Measurements from ENCODE around the gene UBLCP1. TPM values are rescaled to one million over a fixed set of nuclear protein-coding genes. Genes with fewer than 3 reads are reported as not detected.

UBLCP1 gene
- total and polyA plus RNA-seq, 2 experiments from 2014 or later, result 24.5 to 39.8 TPM

DNA sequence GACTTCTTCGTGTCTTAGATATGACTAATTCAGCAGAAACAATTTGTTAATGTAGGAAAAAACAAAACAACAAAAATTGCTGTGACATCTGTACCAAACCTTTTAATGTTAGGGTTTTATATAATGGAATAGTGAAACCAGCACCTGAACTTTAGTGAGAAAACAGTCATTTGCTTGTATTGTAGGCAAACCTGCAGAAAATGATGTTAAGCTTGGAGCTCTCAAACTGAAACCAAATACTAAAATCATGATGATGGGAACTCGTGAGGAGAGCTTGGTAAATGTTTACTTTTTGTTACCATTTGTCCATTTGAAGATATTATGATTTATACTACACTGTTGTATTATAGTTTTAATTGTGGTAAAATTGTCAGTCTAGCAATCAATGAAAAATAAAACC, 6.6 kb downstream of the UBLCP1 start:
- H3K4me2 ChIP-seq (ENCODE audit: unreplicated experiment), result no peak overlapping the region
- H3K36me3 ChIP-seq (ENCODE audit: low read depth), result peaks cover 47% of the 10 kb centered on the region
- in situ Hi-C loops (cut with MboI), result no loop called here

DNA sequence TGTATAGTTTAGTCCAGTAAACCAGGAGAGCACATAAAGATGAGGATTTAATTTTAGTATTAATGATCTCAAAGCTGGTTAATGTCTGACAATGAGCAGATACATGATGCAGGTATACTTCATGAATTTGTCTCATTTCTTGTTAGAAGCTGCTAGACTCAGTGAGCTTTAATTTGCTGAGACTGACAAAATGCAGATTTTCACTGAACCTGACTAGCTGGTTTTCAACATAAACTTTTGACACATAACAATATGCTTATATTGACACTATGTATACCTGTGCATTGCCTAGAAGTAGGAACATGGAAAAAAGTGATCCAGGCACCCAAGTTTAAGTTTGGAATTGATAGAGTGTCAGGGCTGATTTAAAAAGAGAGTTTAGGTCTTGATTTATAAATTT, 10.8 kb downstream of the UBLCP1 start:
- in situ Hi-C loops (cut with MboI), result no loop called here
- Histone ChIP-seq H2AFZ (no peak overlapping the region), H3K79me2 (ENCODE audit: insufficient read depth) (no peaks in the 10 kb centered on the region), H3K4me2 (ENCODE audit: unreplicated experiment) (no peak overlapping the region), H4K20me1 (ENCODE audit: insufficient read depth) (no peaks in the 10 kb centered on the region), H3K27ac (no peak overlapping the region), H3K9me2 (ENCODE audit: insufficient read depth) (no peaks in the 10 kb centered on the region), H3F3A (ENCODE audit: insufficient read depth) (no peaks in the 10 kb centered on the region), H3K36me3 (ENCODE audit: low read depth) (peaks cover 75% of the 10 kb centered on the region), H3K27me3 (replicated peaks; ENCODE audit: insufficient read depth) (no peaks in the 10 kb centered on the region), H3K9me3 (ENCODE audit: low read depth) (no peaks in the 10 kb centered on the region), H3K4me1 (ENCODE audit: insufficient read depth) (no peaks in the 10 kb centered on the region), H3K4me3 (no peak overlapping the region), H3K9ac (no peak overlapping the region)
- DNase-seq, result no peak
- TF ChIP-seq EZH2phosphoT487 (IDR thresholded peaks at IDR 0.05; ENCODE audit: insufficient read depth, low read depth) (no peak), EZH2 (IDR thresholded peaks at IDR 0.05; ENCODE audit: insufficient read depth, poor library complexity, severe bottlenecking) (no peak)

More for the DNA sequence above, 6.6 kb downstream of the UBLCP1 start:
- H4K20me1 ChIP-seq (ENCODE audit: insufficient read depth), result no peaks in the 10 kb centered on the region
- H3K9me2 ChIP-seq (ENCODE audit: insufficient read depth), result no peaks in the 10 kb centered on the region
- no peak overlapping the region for H3K4me3 ChIP-seq
- H3K27me3 ChIP-seq (replicated peaks; ENCODE audit: insufficient read depth), result no peaks in the 10 kb centered on the region
- H3K9ac ChIP-seq, result no peak overlapping the region
- no peak overlapping the region for H2AFZ ChIP-seq
- H3K79me2 ChIP-seq (ENCODE audit: insufficient read depth), result peaks cover 38% of the 10 kb centered on the region
- no peaks in the 10 kb centered on the region for H3K9me3 ChIP-seq (ENCODE audit: low read depth)
- 0 out of 2 replicates have a peak, but pooled peaks cover under 1% of the 10 kb centered on the region for H3K4me1 ChIP-seq (ENCODE audit: insufficient read depth)
- no peak for DNase-seq
- no peaks in the 10 kb centered on the region for H3F3A ChIP-seq (ENCODE audit: insufficient read depth)
- H3K27ac ChIP-seq, result no peak overlapping the region
- 64 to 75% methylated on average over 2 of the region's 2 CpGs for WGBS, 2 experiments (ENCODE audit: low coverage in 1 of 2, low lambda C conversion rate in 2 of 2, missing lambda C conversion rate in 2 of 2)
- TF ChIP-seq EZH2phosphoT487 (IDR thresholded peaks at IDR 0.05; ENCODE audit: insufficient read depth, low read depth), result no peak
- no peak for TF ChIP-seq EZH2 (IDR thresholded peaks at IDR 0.05; ENCODE audit: insufficient read depth, poor library complexity, severe bottlenecking)

DNA sequence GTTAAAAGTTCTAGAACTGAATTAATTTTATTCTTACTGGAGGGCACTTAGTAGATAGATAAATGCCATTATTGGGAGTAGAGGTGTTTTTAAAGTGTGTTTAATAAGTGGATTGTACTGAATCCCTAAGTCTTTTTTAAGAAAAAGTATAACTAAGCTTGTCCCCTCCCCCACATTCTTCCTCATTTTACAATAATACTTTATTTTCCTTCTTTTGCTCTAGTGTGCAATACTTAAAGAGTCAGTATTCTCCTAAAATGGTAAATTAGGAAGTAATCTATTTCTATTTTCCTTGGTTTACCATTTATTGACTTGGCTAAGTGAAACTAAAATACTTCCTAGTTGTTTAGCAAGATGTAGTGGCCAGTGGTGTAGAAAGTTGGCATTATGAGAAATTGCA, 11.6 kb downstream of the UBLCP1 start:
- H3K4me2 ChIP-seq (ENCODE audit: unreplicated experiment), result no peak overlapping the region
- no peaks in the 10 kb centered on the region for H3K79me2 ChIP-seq (ENCODE audit: insufficient read depth)
- H3K9me3 ChIP-seq (ENCODE audit: low read depth), result no peaks in the 10 kb centered on the region
- no peaks in the 10 kb centered on the region for H4K20me1 ChIP-seq (ENCODE audit: insufficient read depth)
- DNase-seq, result no peak
- H3K36me3 ChIP-seq (ENCODE audit: low read depth), result peaks cover 74% of the 10 kb centered on the region
- H3F3A ChIP-seq (ENCODE audit: insufficient read depth), result no peaks in the 10 kb centered on the region
- in situ Hi-C loops (cut with MboI), result no loop called here
- H3K27me3 ChIP-seq (replicated peaks; ENCODE audit: insufficient read depth), result no peaks in the 10 kb centered on the region
- no peaks in the 10 kb centered on the region for H3K9me2 ChIP-seq (ENCODE audit: insufficient read depth)
- no peak overlapping the region for H3K4me3 ChIP-seq
- no peak overlapping the region for H3K9ac ChIP-seq
- no peak for TF ChIP-seq EZH2phosphoT487 (IDR thresholded peaks at IDR 0.05; ENCODE audit: insufficient read depth, low read depth)
- TF ChIP-seq EZH2 (IDR thresholded peaks at IDR 0.05; ENCODE audit: insufficient read depth, poor library complexity, severe bottlenecking), result no peak
- no peak overlapping the region for H3K27ac ChIP-seq
- no peak overlapping the region for H2AFZ ChIP-seq
- no peaks in the 10 kb centered on the region for H3K4me1 ChIP-seq (ENCODE audit: insufficient read depth)

DNA sequence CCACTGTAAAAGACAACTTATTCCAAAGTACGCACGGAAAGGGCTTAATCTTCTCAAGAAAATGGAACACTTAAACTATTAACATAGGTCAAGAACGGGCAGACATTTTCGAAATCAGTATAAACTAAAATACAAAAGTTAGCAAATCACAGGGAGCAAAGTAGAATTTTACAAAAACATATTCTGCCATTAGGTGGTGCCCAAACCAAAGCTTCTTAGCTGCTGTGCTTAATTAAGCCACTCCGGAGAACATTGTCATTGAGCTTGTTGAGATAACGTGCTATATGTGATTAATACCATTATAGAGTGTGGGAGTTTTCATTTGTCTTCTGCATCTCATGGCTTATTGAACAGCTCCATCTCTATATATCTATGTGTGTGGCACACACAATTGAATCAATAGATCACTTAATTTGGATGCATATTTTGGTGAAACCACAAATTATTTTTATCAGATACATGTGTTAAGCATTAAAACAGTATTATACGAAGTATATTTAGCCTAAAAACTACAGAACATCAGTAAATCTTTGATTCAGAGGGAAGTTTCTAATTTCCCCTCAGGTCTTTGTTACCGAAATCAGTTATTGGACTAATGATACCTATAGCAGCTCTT, 23.4 kb downstream of the UBLCP1 start:
- Histone ChIP-seq H4K20me1 (ENCODE audit: insufficient read depth) (no peaks in the 10 kb centered on the region), H3F3A (ENCODE audit: insufficient read depth) (peaks cover 10% of the 10 kb centered on the region; the same call in 1 of the 2 replicates), H2AFZ (no peak overlapping the region), H3K9me2 (ENCODE audit: insufficient read depth) (no peaks in the 10 kb centered on the region), H3K79me2 (ENCODE audit: insufficient read depth) (no peaks in the 10 kb centered on the region), H3K27ac (no peak overlapping the region), H3K4me1 (ENCODE audit: insufficient read depth) (no peaks in the 10 kb centered on the region), H3K4me2 (ENCODE audit: unreplicated experiment) (no peak overlapping the region), H3K9me3 (ENCODE audit: low read depth) (peaks cover 5% of the 10 kb centered on the region), H3K27me3 (replicated peaks; ENCODE audit: insufficient read depth) (no peaks in the 10 kb centered on the region), H3K36me3 (ENCODE audit: low read depth) (peaks cover 10% of the 10 kb centered on the region; the same call in 1 of the 2 replicates), H3K4me3 (no peak overlapping the region), H3K9ac (no peak overlapping the region)
- TF ChIP-seq EZH2phosphoT487 (IDR thresholded peaks at IDR 0.05; ENCODE audit: insufficient read depth, low read depth) (no peak), EZH2 (IDR thresholded peaks at IDR 0.05; ENCODE audit: insufficient read depth, poor library complexity, severe bottlenecking) (no peak)
- DNase-seq, result peak; percentile 65
- 58 to 59% methylated on average over 8 of the region's 8 CpGs for WGBS, 2 experiments (ENCODE audit: low coverage in 1 of 2, low lambda C conversion rate in 2 of 2, missing lambda C conversion rate in 2 of 2)
- in situ Hi-C loops (cut with MboI), result no loop called here

DNA sequence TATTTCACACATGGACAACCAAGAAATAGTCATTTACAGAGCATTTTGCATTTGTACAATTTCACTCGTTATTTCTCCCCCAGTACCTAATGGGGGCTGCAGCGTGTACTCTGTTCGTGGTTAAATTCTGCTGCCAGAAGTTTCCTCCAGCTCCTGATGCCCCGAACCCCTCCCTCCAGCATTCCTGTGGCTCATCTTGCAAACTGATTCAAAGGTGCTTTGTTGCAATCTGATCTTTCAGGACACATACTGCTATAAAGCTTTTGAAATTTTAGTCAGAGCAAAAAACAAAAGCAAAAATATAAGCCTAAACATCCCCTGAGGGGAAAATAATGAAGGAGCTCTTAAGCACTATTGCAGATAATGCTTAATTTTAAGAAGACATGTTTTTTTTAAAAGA, 27.7 kb downstream of the UBLCP1 start:
- H2AFZ ChIP-seq, result no peak overlapping the region

More for the DNA sequence above, 27.7 kb downstream of the UBLCP1 start:
- H3K27me3 ChIP-seq (replicated peaks; ENCODE audit: insufficient read depth), result no peaks in the 10 kb centered on the region
- no peaks in the 10 kb centered on the region for H3K9me2 ChIP-seq (ENCODE audit: insufficient read depth)
- H3K79me2 ChIP-seq (ENCODE audit: insufficient read depth), result no peaks in the 10 kb centered on the region
- H3F3A ChIP-seq (ENCODE audit: insufficient read depth), result peaks cover 4% of the 10 kb centered on the region; the same call in 1 of the 2 replicates
- no peaks in the 10 kb centered on the region for H4K20me1 ChIP-seq (ENCODE audit: insufficient read depth)
- 0 out of 2 replicates have a peak, but pooled peaks cover 1% of the 10 kb centered on the region for H3K36me3 ChIP-seq (ENCODE audit: low read depth)
- WGBS, 2 experiments (ENCODE audit: low coverage in 1 of 2, low lambda C conversion rate in 2 of 2, missing lambda C conversion rate in 2 of 2), result 56 to 64% methylated on average over 4 of the region's 4 CpGs
- TF ChIP-seq EZH2 (IDR thresholded peaks at IDR 0.05; ENCODE audit: insufficient read depth, poor library complexity, severe bottlenecking), result no peak
- TF ChIP-seq EZH2phosphoT487 (IDR thresholded peaks at IDR 0.05; ENCODE audit: insufficient read depth, low read depth), result no peak
- in situ Hi-C loops (cut with MboI), result loop anchor here (10.0 kb wide), 1 partner anchor 704 kb away; no protein-coding TSS in a partner anchor
- no peak for DNase-seq
- H3K27ac ChIP-seq, result no peak overlapping the region
- no peak overlapping the region for H3K4me2 ChIP-seq (ENCODE audit: unreplicated experiment)
- H3K4me1 ChIP-seq (ENCODE audit: insufficient read depth), result no peaks in the 10 kb centered on the region
- no peak overlapping the region for H3K9ac ChIP-seq
- H3K9me3 ChIP-seq (ENCODE audit: low read depth), result peaks cover 5% of the 10 kb centered on the region
- H3K4me3 ChIP-seq, result no peak overlapping the region
